HCT116 (cell line): ENCODE results near the gene ALDOC. TPM values are rescaled to one million over a fixed set of nuclear protein-coding genes. Genes with fewer than 3 reads are reported as not detected.
"Not testable (repeated sequence)": the region's sequence is repeated elsewhere in the genome, so short reads cannot be mapped to it uniquely, and the experiment has no call there.

Experiments
- ATAC-seq: fragments of 200-7000 bp; cut with Tn5 transposase; 2 replicates; pipeline ENCODE4 v1.9.1; 2020; ENCODE audit warnings: mild to moderate bottlenecking, moderate library complexity
- BruUV-seq: library from RNA; stranded (reverse); fragments of 400-500 nt; replicated peaks from 2 replicates; lab custom pipeline; 2021; lab: Mats Ljungman, UMichigan
- CTCF ChIA-PET: fragments of 300-600 bp; sonication (Branson Sonifier 250); formaldehyde crosslinking; loops from one replicate; lab custom pipeline; 2021; ENCODE audit warnings: antibody characterized with exemption; lab: Charles Lee
- POLR2A ChIA-PET: fragments of 300-600, 350-600 bp; sonication (Branson Sonifier 250); formaldehyde crosslinking; loops from one replicate; lab custom pipeline; 2021; ENCODE audit warnings: antibody characterized with exemption; lab: Charles Lee
- RAD21 ChIA-PET, 2 experiments: fragments of 300-600 bp; sonication (Branson Sonifier 250); formaldehyde crosslinking; loops; one replicate each; lab custom pipeline; 2023; ENCODE audit warnings: low total read pairs in 2 of 2; ENCODE audit not compliant: uncharacterized antibody in 2 of 2, unreplicated experiment in 2 of 2, low non-redundant PET in 1 of 2; lab: Charles Lee
- DNase-seq: peaks from one replicate; pipeline ENCODE4 v3.0.0-alpha.2; 2010; ENCODE audit warnings: low read depth, low spot score
- H2AFZ ChIP-seq: fragments of 200-600 bp; shearing (Covaris generic), sonication (generic); 2 replicates; pipeline ENCODE4 v1.6.1; 2017; ENCODE audit warnings: low read depth, mixed run types, mixed read lengths, antibody characterized with exemption, low read length; ENCODE audit not compliant: poor library complexity, severe bottlenecking
- H3K27ac ChIP-seq: 2 replicates; pipeline ENCODE4 v1.5.1; 2012; ENCODE audit warnings: low read depth, low read length
- H3K27me3 ChIP-seq: fragments of 200-600 bp; sonication (generic); 2 replicates; pipeline ENCODE4 v1.6.1; 2016; ENCODE audit warnings: mixed run types, low read length, mixed read lengths; ENCODE audit not compliant: insufficient read depth
- H3K36me3 ChIP-seq, 2 experiments: fragments of 200-500 bp in 1 of 2; fragments of 200-600 bp in 1 of 2; sonication (Bioruptor generic) in 1 of 2; sonication (generic) in 1 of 2; 2 replicates each; pipeline versions ENCODE4 v1.5.1 to v1.6.1; 2014 to 2016; ENCODE audit warnings: low read length in 2 of 2, inconsistent platforms in 1 of 2, mixed read lengths in 1 of 2, mixed run types in 1 of 2; ENCODE audit not compliant: insufficient read depth in 2 of 2, control insufficient read depth in 1 of 2
- H3K4me1 ChIP-seq, 2 experiments: fragments of 200-600 bp in 1 of 2; sonication (generic) in 1 of 2; 2 replicates each; pipeline versions ENCODE4 v1.5.1 to v1.6.1; 2012 to 2017; ENCODE audit warnings: low read length in 2 of 2, inconsistent platforms in 1 of 2, mild to moderate bottlenecking in 1 of 2, mixed read lengths in 1 of 2, mixed run types in 1 of 2, moderate library complexity in 1 of 2; ENCODE audit not compliant: insufficient read depth in 2 of 2, control insufficient read depth in 1 of 2
- H3K4me2 ChIP-seq: fragments of 200-600 bp; sonication (generic); 2 replicates; pipeline ENCODE4 v1.6.1; 2017; ENCODE audit warnings: mixed run types, low read length, mixed read lengths
- H3K4me3 ChIP-seq, 2 experiments: fragments of 200-600 bp in 1 of 2; sonication (generic) in 1 of 2; replicated peaks in 1 of 2; 2 replicates each; pipeline ENCODE4 v1.5.1; 2011 to 2016; ENCODE audit warnings: low read length in 2 of 2, control low read depth in 1 of 2, low read depth in 1 of 2, mild to moderate bottlenecking in 1 of 2, mixed read lengths in 1 of 2, mixed run types in 1 of 2
- H3K79me2 ChIP-seq: fragments of 200-600 bp; sonication (generic); 2 replicates; pipeline ENCODE4 v1.6.1; 2017; ENCODE audit warnings: mild to moderate bottlenecking, mixed run types, low read length, moderate library complexity, mixed read lengths; ENCODE audit not compliant: insufficient read depth
- H3K9ac ChIP-seq: fragments of 200-600 bp; sonication (generic); 2 replicates; pipeline ENCODE4 v1.6.1; 2016; ENCODE audit warnings: low read length, mixed read lengths
- H3K9me2 ChIP-seq: fragments of 200-600 bp; sonication (generic), shearing (Covaris generic); 2 replicates; pipeline ENCODE4 v1.6.1; 2017; ENCODE audit warnings: mixed run types, mild to moderate bottlenecking, moderate library complexity; ENCODE audit not compliant: insufficient read depth
- H3K9me3 ChIP-seq, 2 experiments: fragments of 200-500 bp in 1 of 2; fragments of 200-600 bp in 1 of 2; sonication (Bioruptor generic) in 1 of 2; sonication (generic) in 1 of 2; 2 replicates each; pipeline ENCODE4 v1.6.1; 2014 to 2017; ENCODE audit warnings: low read length in 2 of 2, mixed read lengths in 2 of 2, inconsistent platforms in 1 of 2, low read depth in 1 of 2, mild to moderate bottlenecking in 1 of 2, mixed run types in 1 of 2, moderate library complexity in 1 of 2; ENCODE audit not compliant: control insufficient read depth in 1 of 2, insufficient read depth in 1 of 2
- H4K20me1 ChIP-seq: fragments of 200-600 bp; sonication (generic), shearing (Covaris generic); 2 replicates; pipeline ENCODE4 v1.6.1; 2017; ENCODE audit warnings: mixed run types, mild to moderate bottlenecking, moderate library complexity; ENCODE audit not compliant: insufficient read depth
- CBX3 ChIP-seq: IDR thresholded peaks from 2 replicates; pipeline ENCODE4 v1.6.1; 2012; ENCODE audit warnings: low read depth
- EGR1 ChIP-seq: IDR thresholded peaks from 2 replicates; pipeline ENCODE4 v1.6.1; 2012; ENCODE audit warnings: low read depth
- EZH2 ChIP-seq: fragments of 200-600 bp; sonication (generic); IDR thresholded peaks from 2 replicates; pipeline ENCODE4 v1.6.1; 2017; ENCODE audit warnings: antibody characterized with exemption, mixed run types
- EZH2phosphoT487 ChIP-seq: fragments of 200-600 bp; IDR thresholded peaks from 2 replicates; pipeline ENCODE4 v1.6.1; 2018; ENCODE audit warnings: antibody characterized with exemption, borderline replicate concordance
- JUND ChIP-seq: IDR thresholded peaks from 2 replicates; pipeline ENCODE4 v1.6.1; 2012
- SP1 ChIP-seq: IDR thresholded peaks from 2 replicates; pipeline ENCODE4 v1.6.1; 2012; ENCODE audit warnings: low read depth
- SRF ChIP-seq: IDR thresholded peaks from 2 replicates; pipeline ENCODE4 v1.6.1; 2012; ENCODE audit warnings: low read depth
- TCF7L2 ChIP-seq: IDR thresholded peaks from 2 replicates; pipeline ENCODE4 v1.7.0; 2011; ENCODE audit warnings: borderline replicate concordance, inconsistent platforms; ENCODE audit not compliant: insufficient read depth, insufficient read length; ENCODE audit errors: extremely low read depth
- ZFX ChIP-seq: fragments of 450-650 bp; IDR thresholded peaks from 2 replicates; pipeline ENCODE4 v1.6.1; 2017
- intact Hi-C: fragments of 100-400 bp; cut with micrococcal nuclease; formaldehyde crosslinking; loops from 2 replicates; pipeline ENCODE4 v1.10.0; 2022
- total RNA-seq: library from RNA; stranded (reverse); gene quantifications from one replicate; pipeline ENCODE4 v1.2.1, GENCODE V29; 2021; ENCODE audit not compliant: unreplicated experiment
- TF ChIP-seq, protein P1 (sequence below): IDR thresholded peaks from 2 replicates; pipeline ENCODE4 v1.6.1; 2012
- TF ChIP-seq, protein P2 (sequence below), 3 experiments: fragments of 200-600 bp in 1 of 3; sonication (generic) in 1 of 3; IDR thresholded peaks in 2 of 3; conservative IDR thresholded peaks in 1 of 3; 2 replicates each; pipeline ENCODE4 v1.5.1; 2012 to 2017; ENCODE audit warnings: low read depth in 2 of 3, low read length in 2 of 3, antibody characterized with exemption in 1 of 3, borderline replicate concordance in 1 of 3, control low read depth in 1 of 3, mild to moderate bottlenecking in 1 of 3, mixed read lengths in 1 of 3, mixed run types in 1 of 3, moderate library complexity in 1 of 3; ENCODE audit not compliant: insufficient read depth in 1 of 3

Gene ALDOC
- total RNA-seq, 1 experiment from 2014 or later: 82.8 TPM

- Histone ChIP-seq H4K20me1 (no peaks in the 10 kb centered on the region), H3K79me2 (no peaks in the 10 kb centered on the region), H3K27ac (no peak overlapping the region), H2AFZ (no peak overlapping the region), H3K9ac (no peak overlapping the region), H3K9me2 (no peaks in the 10 kb centered on the region), H3K36me3 (peaks cover 20 to 35% of the 10 kb centered on the region in 2 experiments; a peak in 3 of 4 replicates), H3K4me1 (no peaks in the 10 kb centered on the region), H3K4me2 (no peak overlapping the region), H3K9me3 (no peaks in the 10 kb centered on the region), H3K27me3 (no peaks in the 10 kb centered on the region), H3K4me3 (no peak overlapping the region)
- BruUV-seq: no TSS peak
- TF ChIP-seq SP1 (no peak), EZH2 (no peak), CBX3 (no peak), JUND (no peak), SRF (no peak), TCF7L2 (no peak), EGR1 (no peak), ZFX (no peak), EZH2phosphoT487 (no peak)
- TF ChIP-seq, protein P1, sequence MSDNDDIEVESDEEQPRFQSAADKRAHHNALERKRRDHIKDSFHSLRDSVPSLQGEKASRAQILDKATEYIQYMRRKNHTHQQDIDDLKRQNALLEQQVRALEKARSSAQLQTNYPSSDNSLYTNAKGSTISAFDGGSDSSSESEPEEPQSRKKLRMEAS: no peak
- TF ChIP-seq, protein P2, sequence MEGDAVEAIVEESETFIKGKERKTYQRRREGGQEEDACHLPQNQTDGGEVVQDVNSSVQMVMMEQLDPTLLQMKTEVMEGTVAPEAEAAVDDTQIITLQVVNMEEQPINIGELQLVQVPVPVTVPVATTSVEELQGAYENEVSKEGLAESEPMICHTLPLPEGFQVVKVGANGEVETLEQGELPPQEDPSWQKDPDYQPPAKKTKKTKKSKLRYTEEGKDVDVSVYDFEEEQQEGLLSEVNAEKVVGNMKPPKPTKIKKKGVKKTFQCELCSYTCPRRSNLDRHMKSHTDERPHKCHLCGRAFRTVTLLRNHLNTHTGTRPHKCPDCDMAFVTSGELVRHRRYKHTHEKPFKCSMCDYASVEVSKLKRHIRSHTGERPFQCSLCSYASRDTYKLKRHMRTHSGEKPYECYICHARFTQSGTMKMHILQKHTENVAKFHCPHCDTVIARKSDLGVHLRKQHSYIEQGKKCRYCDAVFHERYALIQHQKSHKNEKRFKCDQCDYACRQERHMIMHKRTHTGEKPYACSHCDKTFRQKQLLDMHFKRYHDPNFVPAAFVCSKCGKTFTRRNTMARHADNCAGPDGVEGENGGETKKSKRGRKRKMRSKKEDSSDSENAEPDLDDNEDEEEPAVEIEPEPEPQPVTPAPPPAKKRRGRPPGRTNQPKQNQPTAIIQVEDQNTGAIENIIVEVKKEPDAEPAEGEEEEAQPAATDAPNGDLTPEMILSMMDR (IDR thresholded peaks at IDR 0.05 in 2 of 3, conservative IDR thresholded peaks at IDR 0.05 in 1 of 3; ENCODE audit: borderline replicate concordance in 1 of 3, insufficient read depth in 1 of 3, low read depth in 2 of 3, low read length in 2 of 3): no peak
- ATAC-seq (no peak), DNase-seq (no peak)
- POLR2A ChIA-PET: no interaction called here
- intact Hi-C loops: no loop called here
- CTCF ChIA-PET: interaction anchor here (1.1 to 1.3 kb wide), 2 partner anchors 11 to 39 kb away, joined by 3 to 6 read pairs; partner anchors contain the start of gene PIGS
- RAD21 ChIA-PET: no interaction called here
Observed at GRCh38 chr17:28610376-28610775, 33.7 kb upstream of the ALDOC start.

GRCh38 chr17:28604031-28604430 is 27.3 kb upstream of the ALDOC start:
- DNase-seq, H3K9me2 ChIP-seq, intact Hi-C loops, ATAC-seq, H3K9me3 ChIP-seq, H4K20me1 ChIP-seq, POLR2A ChIA-PET, H3K36me3 ChIP-seq, H3K4me3 ChIP-seq, RAD21 ChIA-PET, H3K4me2 ChIP-seq, CTCF ChIA-PET, H3K9ac ChIP-seq, H3K27ac ChIP-seq, BruUV-seq, H3K79me2 ChIP-seq, H3K27me3 ChIP-seq, H2AFZ ChIP-seq: not testable (repeated sequence)
- peaks cover 4 to 15% of the 10 kb centered on the region in 2 experiments; a peak in 2 of 4 replicates for H3K4me1 ChIP-seq
